OCI-LY3 (cell line): ENCODE results near the gene ACOXL.

Experiments
- CTCF ChIP-seq: fragments of 200-600, 300-600 bp; sonication (generic); IDR thresholded peaks from 2 replicates; pipeline ENCODE4 v1.5.1; 2014; ENCODE audit warnings: antibody characterized with exemption, low read length, low read depth
- EZH2phosphoT487 ChIP-seq: fragments of 200-600 bp; shearing (Covaris generic); IDR thresholded peaks from 2 replicates; pipeline ENCODE4 v1.6.1; 2018; ENCODE audit warnings: antibody characterized with exemption, mixed run types, low read depth

- TF ChIP-seq CTCF: no peak
- TF ChIP-seq EZH2phosphoT487: no peak
Observed at GRCh38 chr2:111100087-111100764, 367.9 kb downstream of the ACOXL start.
